Stimulated activated CD8-positive, alpha-beta memory T cell treated with anti-CD3 and anti-CD28 coated beads, Interleukin-12 subunit alpha, Interleukin-12 subunit beta, amount 100 ng/mL, for 24 hours (primary cell): ENCODE results near the gene APOM.
A peak's percentile ranks its signal among the peaks of the same experiment; 100 is the strongest.

Source experiments
- DNase-seq: peaks from one replicate; pipeline ENCODE4 v3.0.0-alpha.2; 2020; ENCODE audit errors: extremely low read depth

The APOM gene

GRCh38 chr6:31680226-31681134, 24.8 kb downstream of the APOM start, which contains the start of gene LY6G5C:
LY6G5C (minus strand) TSS chr6:31681067; CDS start chr6:31680373, 694 bp downstream.
- DNase-seq, result no peak

- DNase-seq, result no peak
Measured at GRCh38 chr6:31681135-31681671, 25.5 kb downstream of the APOM start.

- no peak for DNase-seq
Measured at GRCh38 chr6:31683591-31683990, 27.9 kb downstream of the APOM start.

- no peak for DNase-seq
Measured at GRCh38 chr6:31686483-31686882, 30.8 kb downstream of the APOM start.

GRCh38 chr6:31687321-31687720, 31.6 kb downstream of the APOM start:
- no peak for DNase-seq

GRCh38 chr6:31687860-31688693, 32.4 kb downstream of the APOM start:
- DNase-seq, result no peak

GRCh38 chr6:31689249-31690110, 33.8 kb downstream of the APOM start:
- DNase-seq, result no peak

GRCh38 chr6:31690231-31691077, 34.8 kb downstream of the APOM start:
- DNase-seq, result no peak

- DNase-seq, result no peak
Measured at GRCh38 chr6:31691078-31691463, 35.4 kb downstream of the APOM start.

GRCh38 chr6:31691564-31692108, 35.9 kb downstream of the APOM start:
- DNase-seq, result no peak

GRCh38 chr6:31692353-31692752, 36.7 kb downstream of the APOM start:
- no peak for DNase-seq

GRCh38 chr6:31692886-31693285, 37.2 kb downstream of the APOM start:
- no peak for DNase-seq

- no peak for DNase-seq
Measured at GRCh38 chr6:31693535-31693934, 37.8 kb downstream of the APOM start.

- DNase-seq, result no peak
Measured at GRCh38 chr6:31697555-31697954, 41.9 kb downstream of the APOM start.

GRCh38 chr6:31700740-31701401, 45.2 kb downstream of the APOM start:
- no peak for DNase-seq

- DNase-seq, result no peak
Measured at GRCh38 chr6:31701666-31702404, 46.1 kb downstream of the APOM start.

- no peak for DNase-seq
Measured at GRCh38 chr6:31702405-31702818, 46.7 kb downstream of the APOM start.

- DNase-seq, result peak; percentile 90
Measured at GRCh38 chr6:31702819-31703716, 47.4 kb downstream of the APOM start, which contains the start of gene ABHD16A. ABHD16A (minus strand) TSS chr6:31703324; CDS start chr6:31703281, 43 bp downstream.
